ENCODE data around the gene SLC1A5. TPM values are rescaled to one million over a fixed set of nuclear protein-coding genes. Genes with fewer than 3 reads are reported as not detected.
A peak's percentile ranks its signal among the peaks of the same experiment; 100 is the strongest.

Gene SLC1A5
- total and polyA plus RNA-seq, 8 donors = 67.2 to 172 (median 83.8) TPM

DNA sequence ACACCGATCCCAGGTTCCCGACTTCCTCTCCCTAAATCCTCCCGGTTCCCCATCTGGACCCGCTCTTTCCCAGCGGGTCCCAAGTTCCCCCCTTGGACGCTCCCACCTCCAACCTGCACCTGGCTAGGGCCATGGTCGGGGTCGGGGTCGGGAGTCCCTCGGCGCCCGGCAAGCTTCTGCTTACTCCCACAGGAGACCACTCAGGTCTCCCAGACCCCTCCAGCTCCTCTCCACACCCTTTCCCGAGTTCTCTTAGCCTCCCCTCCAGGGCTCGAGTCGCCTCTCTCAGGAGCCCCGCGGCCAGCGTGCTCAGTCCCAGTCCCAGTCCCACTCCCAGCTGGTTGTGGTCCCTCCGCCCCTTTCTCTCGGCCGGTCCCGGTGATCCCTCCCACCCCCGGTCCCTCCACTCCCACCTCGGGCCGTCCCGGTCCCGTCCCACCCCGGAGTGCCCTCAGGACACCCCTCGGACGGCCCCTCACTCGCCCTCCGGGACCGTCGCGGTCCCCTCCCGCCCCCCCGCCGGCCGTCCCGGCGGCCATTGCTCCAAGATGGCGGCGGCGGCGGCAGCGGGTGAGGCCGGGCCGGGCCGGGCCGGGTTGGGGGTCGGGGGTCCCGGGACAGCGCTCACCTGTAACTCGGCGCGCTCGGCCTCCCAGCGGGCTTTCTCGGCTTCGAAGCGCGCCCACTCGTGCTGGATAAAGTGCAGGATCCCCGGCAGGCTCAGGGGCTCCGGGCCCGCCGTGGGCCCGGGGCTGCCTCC is 42.7 kb downstream of the SLC1A5 start, which contains the start of gene FKRP:
Gene FKRP (plus strand): TSS at position 537 of the 760 bp plus-strand sequence. CDS start 9,394 bp downstream, outside the sequence.
- Histone ChIP-seq H3K27me3 (no peaks in the 10 kb centered on the region), H3K4me3 (peak within 1 kb of the TSS; percentile 86 to 98), H3K4me1 (peaks cover 5 to 65% of the 10 kb centered on the region in 2 donors), H3K9me3 (no peaks in the 10 kb centered on the region), H3K27ac (peak within 1 kb of the TSS; percentile 81 to 85), H3K36me3 (peaks cover 0 to 10% of the 10 kb centered on the region in 2 donors)
- no peak for TF ChIP-seq CTCF (IDR thresholded peaks at IDR 0.05)
- DNase-seq = peak in 1 of 4 donors; percentile 87
- intact Hi-C loops (cut with DNase I) = no loop called here
- ATAC-seq = peak; percentile 64

DNA sequence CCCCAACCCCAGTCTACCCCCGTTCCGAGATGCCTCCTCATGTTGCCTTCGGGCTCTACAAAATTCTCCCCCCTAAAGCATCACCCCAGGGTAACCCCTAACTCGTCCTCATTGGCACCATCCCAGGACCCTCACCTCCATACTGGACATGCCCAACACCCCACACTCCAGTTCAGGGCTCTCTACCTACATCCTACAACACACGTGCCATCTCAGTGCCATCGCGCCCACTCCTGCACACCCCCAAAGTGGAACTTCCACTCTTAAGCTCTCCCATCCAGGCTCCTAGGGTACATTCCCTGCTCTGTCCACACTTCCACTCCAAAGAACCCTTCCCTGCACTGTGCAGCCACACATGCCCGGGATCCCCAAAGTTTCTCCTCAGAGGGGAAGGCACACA is 43.4 kb downstream of the SLC1A5 start:
- Histone ChIP-seq H3K36me3 (peaks cover 0 to 10% of the 10 kb centered on the region in 2 donors), H3K9me3 (no peaks in the 10 kb centered on the region), H3K27ac (no peak overlapping the region), H3K27me3 (no peaks in the 10 kb centered on the region), H3K4me1 (peaks cover 5 to 69% of the 10 kb centered on the region in 2 donors), H3K4me3 (peak overlapping the region; percentile 86 to 98)
- intact Hi-C loops (cut with DNase I) = no loop called here
- ATAC-seq (peak; percentile 29), DNase-seq (peak in 1 of 4 donors; percentile 20)
- no peak for TF ChIP-seq CTCF (IDR thresholded peaks at IDR 0.05)

GRCh38 chr19:46744005-46744691 is 44.2 kb downstream of the SLC1A5 start:
- peaks cover 5 to 73% of the 10 kb centered on the region in 2 donors for H3K4me1 ChIP-seq
- no peak overlapping the region for H3K27ac ChIP-seq
- no peak for TF ChIP-seq CTCF (IDR thresholded peaks at IDR 0.05)

GRCh38 chr19:46742926-46743480 is 45.4 kb downstream of the SLC1A5 start:
- no peak for DNase-seq
- no peaks in the 10 kb centered on the region for H3K27me3 ChIP-seq
- intact Hi-C loops (cut with DNase I) = no loop called here
- H3K4me3 ChIP-seq = no peak overlapping the region
- peaks cover 0 to 17% of the 10 kb centered on the region in 2 donors for H3K36me3 ChIP-seq
- TF ChIP-seq CTCF (IDR thresholded peaks at IDR 0.05) = no peak
- H3K4me1 ChIP-seq = peaks cover 5 to 71% of the 10 kb centered on the region in 2 donors
- no peak overlapping the region for H3K27ac ChIP-seq
- ATAC-seq = no peak
- no peaks in the 10 kb centered on the region for H3K9me3 ChIP-seq

More at GRCh38 chr19:46744005-46744691, 44.2 kb downstream of the SLC1A5 start:
- Histone ChIP-seq H3K9me3 (no peaks in the 10 kb centered on the region), H3K4me3 (peak overlapping the region in 1 of 2 donors; percentile 98), H3K36me3 (peaks cover 0 to 10% of the 10 kb centered on the region in 2 donors), H3K27me3 (no peaks in the 10 kb centered on the region)
- intact Hi-C loops (cut with DNase I) = no loop called here
- ATAC-seq = no peak
- peak in 1 of 4 donors; percentile 39 for DNase-seq

DNA sequence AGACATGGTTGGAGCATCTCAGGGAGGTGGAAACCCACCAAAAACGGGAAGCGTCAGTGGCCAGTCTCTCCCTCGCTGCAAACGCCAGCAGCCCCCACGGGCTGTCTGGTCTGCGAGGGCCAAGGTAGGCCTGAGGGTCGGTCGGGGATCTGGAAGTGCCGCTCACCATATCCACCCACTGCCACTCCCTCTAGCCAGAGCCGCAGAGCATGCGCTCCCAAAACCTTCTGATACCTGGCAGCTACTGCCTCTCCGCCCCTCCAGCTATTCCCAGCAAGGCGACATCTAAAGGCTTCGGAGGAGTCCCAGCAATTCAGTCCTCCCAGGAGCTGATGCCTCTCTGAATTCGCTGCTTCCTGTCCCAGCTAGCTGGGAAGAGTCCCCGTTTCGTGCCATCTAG is 46.9 kb downstream of the SLC1A5 start:
- ATAC-seq = no peak
- intact Hi-C loops (cut with DNase I) = no loop called here
- DNase-seq = peak in 1 of 4 donors; percentile 39
- no peak overlapping the region for H3K4me3 ChIP-seq
- H3K27me3 ChIP-seq = no peaks in the 10 kb centered on the region
- H3K27ac ChIP-seq = no peak overlapping the region
- peaks cover 5 to 70% of the 10 kb centered on the region in 2 donors for H3K4me1 ChIP-seq
- H3K36me3 ChIP-seq = peaks cover 0 to 33% of the 10 kb centered on the region in 2 donors
- no peak for TF ChIP-seq CTCF (IDR thresholded peaks at IDR 0.05)
- no peaks in the 10 kb centered on the region for H3K9me3 ChIP-seq

Measured in left lung (tissue), 10 donors.